SK-N-SH treated with all-trans-retinoic acid at 6 μM for 48 hours (cell line): Measurements from ENCODE around the gene TARBP1.

Source experiments
- ATAC-seq: fragments of 200-7000 bp; cut with Tn5 transposase; 3 replicates; pipeline ENCODE4 v1.9.1; 2020; ENCODE audit warnings: mild to moderate bottlenecking, moderate library complexity
- ARNTL ChIP-seq: fragments of 450-650 bp; formaldehyde crosslinking; IDR thresholded peaks from 2 replicates; pipeline ENCODE4 v1.5.0; 2020; ENCODE audit warnings: low read depth, mild to moderate bottlenecking, moderate library complexity, borderline replicate concordance
- BACH2 ChIP-seq: fragments of 250-450 bp; sonication (Bioruptor Pico); IDR thresholded peaks from 2 replicates; pipeline ENCODE4 v1.9.0; 2021; ENCODE audit warnings: mild to moderate bottlenecking, borderline replicate concordance
- CREB5 ChIP-seq: fragments of 250-450 bp; sonication (Bioruptor Pico); IDR thresholded peaks from 2 replicates; pipeline ENCODE4 v1.5.1; 2020; ENCODE audit warnings: low read depth, mild to moderate bottlenecking, moderate library complexity
- CSDC2 ChIP-seq: fragments of 250-450 bp; sonication (Bioruptor Pico); IDR thresholded peaks from 2 replicates; pipeline ENCODE4 v1.5.0; 2020; ENCODE audit warnings: mild to moderate bottlenecking, moderate library complexity
- ESRRG ChIP-seq: fragments of 250-450 bp; sonication (Bioruptor Pico); IDR thresholded peaks from 2 replicates; pipeline ENCODE4 v1.6.1; 2021; ENCODE audit warnings: mild to moderate bottlenecking
- OSR1 ChIP-seq: fragments of 250-450 bp; sonication (Bioruptor Pico); IDR thresholded peaks from 2 replicates; pipeline ENCODE4 v1.8.0; 2022; ENCODE audit warnings: moderate library complexity, mild to moderate bottlenecking, inconsistent platforms
- POU6F1 ChIP-seq: fragments of 250-450 bp; sonication (Bioruptor Pico); IDR thresholded peaks from 2 replicates; pipeline ENCODE4 v1.8.0; 2021; ENCODE audit warnings: low read depth, mild to moderate bottlenecking, moderate library complexity, borderline replicate concordance
- PPARA ChIP-seq: fragments of 250-450 bp; sonication (Bioruptor Pico); IDR thresholded peaks from 2 replicates; pipeline ENCODE4 v1.5.0; 2020; ENCODE audit warnings: mild to moderate bottlenecking, borderline replicate concordance
- RARB ChIP-seq: fragments of 250-450 bp; sonication (Bioruptor Pico); IDR thresholded peaks from 2 replicates; pipeline ENCODE4 v1.8.0; 2021; ENCODE audit warnings: mild to moderate bottlenecking, moderate library complexity
- SNAI2 ChIP-seq: fragments of 250-450 bp; sonication (Bioruptor Pico); IDR thresholded peaks from 2 replicates; pipeline ENCODE4 v1.5.0; 2020; ENCODE audit warnings: mild to moderate bottlenecking, moderate library complexity
- TCF4 ChIP-seq: fragments of 250-450 bp; sonication (Bioruptor Pico); IDR thresholded peaks from 2 replicates; pipeline ENCODE4 v1.8.0; 2021; ENCODE audit warnings: mild to moderate bottlenecking, moderate library complexity, borderline replicate concordance
- TOX ChIP-seq: fragments of 250-450 bp; sonication (Bioruptor Pico); IDR thresholded peaks from 2 replicates; pipeline ENCODE4 v1.8.0; 2021; ENCODE audit warnings: mild to moderate bottlenecking, moderate library complexity, borderline replicate concordance
- ZC3H10 ChIP-seq: fragments of 250-450 bp; sonication (Bioruptor Pico); IDR thresholded peaks from 2 replicates; pipeline ENCODE4 v1.5.1; 2021; ENCODE audit warnings: mild to moderate bottlenecking, moderate library complexity
- ZFP3 ChIP-seq: fragments of 250-450 bp; sonication (Bioruptor Pico); IDR thresholded peaks from 2 replicates; pipeline ENCODE4 v1.5.0; 2020; ENCODE audit warnings: mild to moderate bottlenecking, moderate library complexity
- ZNF565 ChIP-seq: fragments of 450-650 bp; formaldehyde crosslinking; conservative IDR thresholded peaks from 2 replicates; pipeline ENCODE4 v1.5.0; 2020; ENCODE audit warnings: low read depth, mild to moderate bottlenecking, moderate library complexity
- ZNF70 ChIP-seq: fragments of 450-650 bp; formaldehyde crosslinking; IDR thresholded peaks from 2 replicates; pipeline ENCODE4 v1.5.0; 2020; ENCODE audit warnings: mild to moderate bottlenecking, moderate library complexity
- ZNF8 ChIP-seq: fragments of 450-650 bp; formaldehyde crosslinking; IDR thresholded peaks from 2 replicates; pipeline ENCODE4 v1.5.0; 2020; ENCODE audit warnings: mild to moderate bottlenecking, moderate library complexity
- TF ChIP-seq, protein P1 (sequence below): fragments of 250-450 bp; sonication (Bioruptor Pico); IDR thresholded peaks from 2 replicates; pipeline ENCODE4 v1.8.0; 2020; ENCODE audit warnings: mild to moderate bottlenecking, moderate library complexity, borderline replicate concordance
- TF ChIP-seq, protein P2 (sequence below): fragments of 250-450 bp; sonication (Bioruptor Pico); IDR thresholded peaks from 2 replicates; pipeline ENCODE4 v1.5.1; 2021; ENCODE audit warnings: mild to moderate bottlenecking, moderate library complexity
- TF ChIP-seq, protein P3 (sequence below): fragments of 250-450 bp; sonication (Bioruptor Pico); IDR thresholded peaks from 2 replicates; pipeline ENCODE4 v1.5.0; 2020; ENCODE audit warnings: mild to moderate bottlenecking, moderate library complexity

The TARBP1 gene

GRCh38 chr1:234527346-234527745 is 48.4 kb upstream of the TARBP1 start (continued):
- no peak for TF ChIP-seq BACH2 (CRISPR knock-in tag)

GRCh38 chr1:234526922-234527321 is 47.9 kb upstream of the TARBP1 start:
- TF ChIP-seq ESRRG (CRISPR knock-in tag) (no peak), TOX (CRISPR knock-in tag) (no peak), ZC3H10 (no peak), SNAI2 (CRISPR knock-in tag) (no peak), ZFP3 (CRISPR knock-in tag) (no peak), PPARA (no peak), POU6F1 (CRISPR knock-in tag) (no peak), CREB5 (CRISPR knock-in tag) (no peak), OSR1 (CRISPR knock-in tag) (no peak)
- TF ChIP-seq, protein P1, sequence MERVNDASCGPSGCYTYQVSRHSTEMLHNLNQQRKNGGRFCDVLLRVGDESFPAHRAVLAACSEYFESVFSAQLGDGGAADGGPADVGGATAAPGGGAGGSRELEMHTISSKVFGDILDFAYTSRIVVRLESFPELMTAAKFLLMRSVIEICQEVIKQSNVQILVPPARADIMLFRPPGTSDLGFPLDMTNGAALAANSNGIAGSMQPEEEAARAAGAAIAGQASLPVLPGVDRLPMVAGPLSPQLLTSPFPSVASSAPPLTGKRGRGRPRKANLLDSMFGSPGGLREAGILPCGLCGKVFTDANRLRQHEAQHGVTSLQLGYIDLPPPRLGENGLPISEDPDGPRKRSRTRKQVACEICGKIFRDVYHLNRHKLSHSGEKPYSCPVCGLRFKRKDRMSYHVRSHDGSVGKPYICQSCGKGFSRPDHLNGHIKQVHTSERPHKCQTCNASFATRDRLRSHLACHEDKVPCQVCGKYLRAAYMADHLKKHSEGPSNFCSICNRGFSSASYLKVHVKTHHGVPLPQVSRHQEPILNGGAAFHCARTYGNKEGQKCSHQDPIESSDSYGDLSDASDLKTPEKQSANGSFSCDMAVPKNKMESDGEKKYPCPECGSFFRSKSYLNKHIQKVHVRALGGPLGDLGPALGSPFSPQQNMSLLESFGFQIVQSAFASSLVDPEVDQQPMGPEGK (CRISPR knock-in tag): no peak
- no peak for ATAC-seq

- TF ChIP-seq OSR1 (CRISPR knock-in tag) (no peak), ZNF8 (CRISPR knock-in tag) (no peak), TCF4 (no peak), ESRRG (CRISPR knock-in tag) (no peak), PPARA (no peak), POU6F1 (CRISPR knock-in tag) (no peak), ARNTL (CRISPR knock-in tag) (no peak), SNAI2 (CRISPR knock-in tag) (no peak), ZNF70 (CRISPR knock-in tag) (no peak), ZNF565 (CRISPR knock-in tag) (no peak), BACH2 (CRISPR knock-in tag) (no peak), ZFP3 (CRISPR knock-in tag) (no peak), ZC3H10 (no peak), CREB5 (CRISPR knock-in tag) (no peak), CSDC2 (no peak), RARB (no peak)
- TF ChIP-seq, protein P2, sequence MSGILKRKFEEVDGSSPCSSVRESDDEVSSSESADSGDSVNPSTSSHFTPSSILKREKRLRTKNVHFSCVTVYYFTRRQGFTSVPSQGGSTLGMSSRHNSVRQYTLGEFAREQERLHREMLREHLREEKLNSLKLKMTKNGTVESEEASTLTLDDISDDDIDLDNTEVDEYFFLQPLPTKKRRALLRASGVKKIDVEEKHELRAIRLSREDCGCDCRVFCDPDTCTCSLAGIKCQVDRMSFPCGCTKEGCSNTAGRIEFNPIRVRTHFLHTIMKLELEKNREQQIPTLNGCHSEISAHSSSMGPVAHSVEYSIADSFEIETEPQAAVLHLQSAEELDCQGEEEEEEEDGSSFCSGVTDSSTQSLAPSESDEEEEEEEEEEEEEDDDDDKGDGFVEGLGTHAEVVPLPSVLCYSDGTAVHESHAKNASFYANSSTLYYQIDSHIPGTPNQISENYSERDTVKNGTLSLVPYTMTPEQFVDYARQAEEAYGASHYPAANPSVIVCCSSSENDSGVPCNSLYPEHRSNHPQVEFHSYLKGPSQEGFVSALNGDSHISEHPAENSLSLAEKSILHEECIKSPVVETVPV (CRISPR knock-in tag): no peak
- TF ChIP-seq, protein P3, sequence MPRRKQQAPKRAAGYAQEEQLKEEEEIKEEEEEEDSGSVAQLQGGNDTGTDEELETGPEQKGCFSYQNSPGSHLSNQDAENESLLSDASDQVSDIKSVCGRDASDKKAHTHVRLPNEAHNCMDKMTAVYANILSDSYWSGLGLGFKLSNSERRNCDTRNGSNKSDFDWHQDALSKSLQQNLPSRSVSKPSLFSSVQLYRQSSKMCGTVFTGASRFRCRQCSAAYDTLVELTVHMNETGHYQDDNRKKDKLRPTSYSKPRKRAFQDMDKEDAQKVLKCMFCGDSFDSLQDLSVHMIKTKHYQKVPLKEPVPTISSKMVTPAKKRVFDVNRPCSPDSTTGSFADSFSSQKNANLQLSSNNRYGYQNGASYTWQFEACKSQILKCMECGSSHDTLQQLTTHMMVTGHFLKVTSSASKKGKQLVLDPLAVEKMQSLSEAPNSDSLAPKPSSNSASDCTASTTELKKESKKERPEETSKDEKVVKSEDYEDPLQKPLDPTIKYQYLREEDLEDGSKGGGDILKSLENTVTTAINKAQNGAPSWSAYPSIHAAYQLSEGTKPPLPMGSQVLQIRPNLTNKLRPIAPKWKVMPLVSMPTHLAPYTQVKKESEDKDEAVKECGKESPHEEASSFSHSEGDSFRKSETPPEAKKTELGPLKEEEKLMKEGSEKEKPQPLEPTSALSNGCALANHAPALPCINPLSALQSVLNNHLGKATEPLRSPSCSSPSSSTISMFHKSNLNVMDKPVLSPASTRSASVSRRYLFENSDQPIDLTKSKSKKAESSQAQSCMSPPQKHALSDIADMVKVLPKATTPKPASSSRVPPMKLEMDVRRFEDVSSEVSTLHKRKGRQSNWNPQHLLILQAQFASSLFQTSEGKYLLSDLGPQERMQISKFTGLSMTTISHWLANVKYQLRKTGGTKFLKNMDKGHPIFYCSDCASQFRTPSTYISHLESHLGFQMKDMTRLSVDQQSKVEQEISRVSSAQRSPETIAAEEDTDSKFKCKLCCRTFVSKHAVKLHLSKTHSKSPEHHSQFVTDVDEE: no peak
- TF ChIP-seq, protein P1 (CRISPR knock-in tag): no peak
- ATAC-seq: no peak
Measured at GRCh38 chr1:234525099-234525799, 46.3 kb upstream of the TARBP1 start.
